C4-2B (cell line): Measurements from ENCODE around the gene JAK1.

ENCODE experiments used
- CTCF ChIP-seq: fragments of 450-650 bp; conservative IDR thresholded peaks from 2 replicates; pipeline ENCODE4 v1.5.1; 2017; ENCODE audit warnings: mild to moderate bottlenecking
- ZFX ChIP-seq: fragments of 450-650 bp; IDR thresholded peaks from 2 replicates; pipeline ENCODE4 v1.6.1; 2017

DNA sequence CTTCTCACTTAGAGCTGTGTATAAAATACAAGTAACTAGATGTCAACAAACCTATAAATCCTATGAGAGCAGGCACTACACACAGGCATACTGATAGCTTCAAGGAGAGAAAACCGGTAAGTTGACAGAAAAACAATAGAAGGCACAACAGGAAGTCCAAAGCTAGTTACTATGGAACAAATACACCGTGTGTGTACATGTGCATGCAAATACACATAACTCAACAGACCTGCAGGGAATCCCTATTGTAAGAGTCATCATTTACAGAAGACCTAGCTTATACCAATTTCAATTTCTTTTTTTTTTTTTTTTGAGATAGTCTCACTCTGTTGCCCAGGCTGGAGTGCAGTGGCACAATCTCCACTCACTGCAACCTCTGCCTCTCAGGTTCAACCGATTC lies 26.3 kb downstream of the JAK1 start:
- TF ChIP-seq CTCF: no peak
- TF ChIP-seq ZFX: no peak
